Keratinocyte (primary cell): Measurements from ENCODE around the gene SYNE1. TPM values are rescaled to one million over a fixed set of nuclear protein-coding genes. Genes with fewer than 3 reads are reported as not detected.

Experiments
- DNase-seq: peaks from one replicate; pipeline ENCODE4 v3.0.0-alpha.2; 2011; ENCODE audit warnings: low read depth, missing footprints, low spot score
- FAIRE-seq: peaks from 2 replicates; lab custom pipeline; 2011; peaks lifted over from hg19 to GRCh38; lab: Jason Lieb, UNC
- H2AFZ ChIP-seq: 2 replicates; pipeline ENCODE4 v1.6.0; 2012; ENCODE audit warnings: low read length, control low read depth, inconsistent platforms; ENCODE audit not compliant: control insufficient read depth
- H3K27ac ChIP-seq: 2 replicates; pipeline ENCODE4 v1.5.1; 2011; ENCODE audit warnings: low read length; ENCODE audit not compliant: control insufficient read depth, insufficient read depth
- H3K27me3 ChIP-seq: 3 replicates; pipeline ENCODE4 v1.6.0; 2011; ENCODE audit warnings: low read length; ENCODE audit not compliant: control insufficient read depth, insufficient read depth; ENCODE audit errors: extremely low read depth
- H3K36me3 ChIP-seq, 2 experiments: 2 replicates in 1 of 2; 3 replicates in 1 of 2; pipeline ENCODE4 v1.5.1; 2011; ENCODE audit warnings: low read length in 2 of 2, mild to moderate bottlenecking in 1 of 2; ENCODE audit not compliant: control insufficient read depth in 2 of 2, insufficient read depth in 2 of 2; ENCODE audit errors: extremely low read depth in 1 of 2
- H3K4me1 ChIP-seq: 3 replicates; pipeline ENCODE4 v1.5.1; 2011; ENCODE audit warnings: low read length; ENCODE audit not compliant: control insufficient read depth, insufficient read depth; ENCODE audit errors: extremely low read depth
- H3K4me2 ChIP-seq: 3 replicates; pipeline ENCODE4 v1.6.0; 2011; ENCODE audit warnings: low read depth, low read length; ENCODE audit not compliant: control insufficient read depth, insufficient read depth; ENCODE audit errors: extremely low read depth
- H3K4me3 ChIP-seq, 3 experiments: fragments of 200-600 bp in 1 of 3; sonication (generic) in 1 of 3; 2 replicates in 2 of 3; 3 replicates in 1 of 3; pipeline ENCODE4 v1.5.1; 2011 to 2016; ENCODE audit warnings: low read length in 3 of 3, mild to moderate bottlenecking in 3 of 3, control low read depth in 2 of 3, inconsistent platforms in 1 of 3, low read depth in 1 of 3, mixed read lengths in 1 of 3, mixed run types in 1 of 3, moderate library complexity in 1 of 3; ENCODE audit not compliant: control insufficient read depth in 2 of 3, insufficient read depth in 2 of 3; ENCODE audit errors: extremely low read depth in 1 of 3
- H3K79me2 ChIP-seq: 2 replicates; pipeline ENCODE4 v1.6.0; 2012; ENCODE audit warnings: low read length; ENCODE audit not compliant: control insufficient read depth, insufficient read depth
- H3K9ac ChIP-seq: 3 replicates; pipeline ENCODE4 v1.6.0; 2011; ENCODE audit warnings: low read length; ENCODE audit not compliant: control insufficient read depth, insufficient read depth; ENCODE audit errors: extremely low read depth
- H3K9me1 ChIP-seq: 3 replicates; pipeline ENCODE4 v1.6.0; 2011; ENCODE audit warnings: low read length; ENCODE audit not compliant: control insufficient read depth, insufficient read depth; ENCODE audit errors: extremely low read depth
- H3K9me3 ChIP-seq: 2 replicates; pipeline ENCODE4 v1.5.1; 2012; ENCODE audit warnings: low read depth, low read length; ENCODE audit not compliant: control insufficient read depth
- H4K20me1 ChIP-seq: 3 replicates; pipeline ENCODE4 v1.6.0; 2011; ENCODE audit warnings: low read length; ENCODE audit not compliant: control insufficient read depth, insufficient read depth; ENCODE audit errors: extremely low read depth
- CTCF ChIP-seq, 3 experiments: IDR thresholded peaks in 1 of 3; conservative IDR thresholded peaks in 1 of 3; optimal IDR thresholded peaks in 1 of 3; 2 replicates in 2 of 3; 3 replicates in 1 of 3; pipeline versions ENCODE3 to v1.5.1; 2011; ENCODE audit warnings: low read length in 3 of 3, mild to moderate bottlenecking in 3 of 3, moderate library complexity in 2 of 3, control low read depth in 1 of 3, inconsistent platforms in 1 of 3; ENCODE audit not compliant: insufficient read depth in 2 of 3; ENCODE audit errors: extremely low read depth in 1 of 3
- EZH2 ChIP-seq: IDR thresholded peaks from one replicate; pipeline ENCODE4 v1.6.1; 2012; ENCODE audit warnings: inconsistent platforms, mild to moderate bottlenecking, low read length, moderate library complexity
- dilution Hi-C: fragments of 300-500 bp; cut with MboI; formaldehyde crosslinking; loops from one replicate; pipeline ENCODE4 v1.7.0; 2020; ENCODE audit warnings: low sequenced_read_pairs; ENCODE audit not compliant: extremely low pct_ligation_motif_present
- polyA plus RNA-seq, 5 experiments: library from polyadenylated mRNA; depleted of rRNA in 3 of 5; stranded (reverse) in 3 of 5; stranded (forward) in 1 of 5; unstranded in 1 of 5; fragments of >200 nt; gene quantifications; 1 replicate in 1 of 5; 2 replicates in 3 of 5; 3 replicates in 1 of 5; pipeline versions ENCODE4 v1.2.1 to v1.2.3, GENCODE V29; 2011 to 2012; ENCODE audit warnings: missing spikeins in 2 of 5, low read depth in 1 of 5, low replicate concordance in 1 of 5

Gene SYNE1
- polyA plus RNA-seq, 1 donor (not counting 4 experiments of a cell fraction or from before 2014, with no cell fraction given), result 4.0 TPM

GRCh38 chr6:152170313-152170701 lies 466.9 kb downstream of the SYNE1 start:
- H3K27ac ChIP-seq, result no peak overlapping the region
- no peak for DNase-seq
- FAIRE-seq, result no peak
- no peaks in the 10 kb centered on the region for H3K4me1 ChIP-seq
- H3K4me3 ChIP-seq, result no peak overlapping the region
- no peaks in the 10 kb centered on the region for H3K36me3 ChIP-seq
- TF ChIP-seq CTCF (optimal IDR thresholded peaks at IDR 0.05 in 1 of 3, IDR thresholded peaks at IDR 0.05 in 1 of 3, conservative IDR thresholded peaks at IDR 0.05 in 1 of 3; ENCODE audit: extremely low read depth in 1 of 3, insufficient read depth in 2 of 3, low read length in 3 of 3), result no peak
- TF ChIP-seq EZH2, result no peak
- no peaks in the 10 kb centered on the region for H4K20me1 ChIP-seq
- no peaks in the 10 kb centered on the region for H3K79me2 ChIP-seq
- H2AFZ ChIP-seq, result no peak overlapping the region
- no peaks in the 10 kb centered on the region for H3K9me3 ChIP-seq
- H3K27me3 ChIP-seq, result no peaks in the 10 kb centered on the region
- H3K4me2 ChIP-seq, result no peak overlapping the region
- H3K9me1 ChIP-seq, result no peaks in the 10 kb centered on the region
- H3K9ac ChIP-seq, result no peak overlapping the region
- dilution Hi-C loops, result no loop called here

DNA sequence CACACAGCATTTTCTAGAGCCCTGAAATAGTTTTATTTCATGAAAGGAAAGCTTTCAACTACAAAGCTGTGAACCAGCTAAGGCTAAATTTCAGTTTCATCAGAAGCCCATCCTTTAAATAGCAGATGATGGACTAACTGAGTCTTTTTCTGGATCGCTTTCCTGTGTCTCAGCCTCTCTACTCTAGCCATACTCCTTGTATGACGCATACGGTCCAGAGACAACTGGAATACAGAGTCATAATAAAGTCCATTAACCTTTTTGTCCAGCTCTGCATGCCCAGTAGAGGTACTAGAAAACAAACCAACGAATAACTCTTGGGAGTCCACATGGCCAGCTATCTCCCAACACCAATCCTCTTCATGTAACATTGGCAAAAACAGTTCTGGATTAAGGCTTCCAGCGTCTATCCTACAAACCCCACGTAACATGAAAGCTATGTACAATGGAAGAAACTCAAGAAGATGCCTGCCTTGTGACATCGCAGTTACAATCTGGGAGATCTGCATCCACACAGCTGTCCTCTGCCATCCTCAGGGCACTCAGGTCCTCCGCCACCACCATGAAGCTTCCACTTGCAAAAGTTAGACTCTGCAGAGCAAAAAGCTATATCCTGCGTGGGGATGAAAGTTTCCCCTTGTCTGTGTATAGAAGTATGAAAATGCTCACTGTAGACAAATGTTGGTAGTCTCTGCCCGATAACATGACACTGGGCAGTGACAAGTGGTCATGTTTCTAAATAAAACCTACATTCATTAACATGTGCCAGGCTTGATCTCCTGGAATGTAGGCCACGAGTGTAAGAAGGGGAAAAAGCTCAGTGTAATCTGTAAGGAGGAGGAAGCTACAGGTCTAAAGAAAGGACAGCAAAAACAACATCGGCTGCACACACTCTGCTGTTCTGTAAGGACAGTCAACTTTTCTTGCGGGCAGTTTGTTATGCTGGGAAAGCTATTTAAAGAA lies 469.2 kb downstream of the SYNE1 start:
- Histone ChIP-seq H3K9ac (no peak overlapping the region), H3K36me3 (no peaks in the 10 kb centered on the region), H4K20me1 (no peaks in the 10 kb centered on the region), H3K4me1 (no peaks in the 10 kb centered on the region), H3K27me3 (no peaks in the 10 kb centered on the region), H3K4me2 (no peak overlapping the region), H3K4me3 (no peak overlapping the region), H2AFZ (no peak overlapping the region), H3K9me1 (no peaks in the 10 kb centered on the region), H3K9me3 (no peaks in the 10 kb centered on the region), H3K27ac (no peak overlapping the region), H3K79me2 (no peaks in the 10 kb centered on the region)
- TF ChIP-seq EZH2 (no peak), CTCF (optimal IDR thresholded peaks at IDR 0.05 in 1 of 3, IDR thresholded peaks at IDR 0.05 in 1 of 3, conservative IDR thresholded peaks at IDR 0.05 in 1 of 3; ENCODE audit: extremely low read depth in 1 of 3, insufficient read depth in 2 of 3, low read length in 3 of 3) (no peak)
- DNase-seq (no peak), FAIRE-seq (no peak)
- dilution Hi-C loops, result no loop called here
